ENCODE results near the gene MLXIP. TPM values are rescaled to one million over a fixed set of nuclear protein-coding genes. Genes with fewer than 3 reads are reported as not detected.

The MLXIP gene
- total RNA-seq, 4 donors from 2014 or later: 9.6 to 20.0 (median 11.4) TPM

- no peak for DNase-seq
- no peaks in the 10 kb centered on the region for H3K4me1 ChIP-seq
- no peaks in the 10 kb centered on the region for H3K36me3 ChIP-seq
- no peak overlapping the region for H3K4me3 ChIP-seq
- H3K27me3 ChIP-seq: peaks cover 0 to 8% (median 0%) of the 10 kb centered on the region in 4 donors
- no peak overlapping the region for H3K27ac ChIP-seq
- intact Hi-C loops (cut with DNase I): loop anchor here (10.0 kb wide), 1 partner anchor 145 kb away; no protein-coding TSS in a partner anchor
- WGBS, 2 donors: 66 to 80% methylated on average over 13 to 21 of the region's 34 CpGs
- no peaks in the 10 kb centered on the region for H3K9me3 ChIP-seq
- TF ChIP-seq CTCF (IDR thresholded peaks at IDR 0.05): no peak
- no peak for TF ChIP-seq POLR2A (IDR thresholded peaks at IDR 0.05)
Observed at GRCh38 chr12:122189626-122190475, 111.3 kb downstream of the MLXIP start.

- no peak for TF ChIP-seq POLR2A (IDR thresholded peaks at IDR 0.05)
- TF ChIP-seq CTCF (IDR thresholded peaks at IDR 0.05): peak; percentile 52 to 82 (median 68)
- DNase-seq: no peak
- Histone ChIP-seq H3K4me3 (no peak overlapping the region), H3K4me1 (no peaks in the 10 kb centered on the region), H3K27me3 (peaks cover 0 to 13% (median 0%) of the 10 kb centered on the region in 4 donors), H3K36me3 (no peaks in the 10 kb centered on the region), H3K9me3 (peaks cover 0 to 7% (median 0%) of the 10 kb centered on the region in 3 donors), H3K27ac (no peak overlapping the region)
- intact Hi-C loops (cut with DNase I): no loop called here
- 63 to 75% methylated on average over 11 to 16 of the region's 18 CpGs for WGBS, 2 donors
Observed at GRCh38 chr12:122190842-122191668, 112.5 kb downstream of the MLXIP start.

GRCh38 chr12:122192441-122192840, 113.9 kb downstream of the MLXIP start:
- Histone ChIP-seq H3K4me1 (no peaks in the 10 kb centered on the region), H3K27me3 (peaks cover 0 to 21% (median 0%) of the 10 kb centered on the region in 4 donors), H3K4me3 (no peak overlapping the region), H3K9me3 (peaks cover 0 to 7% (median 0%) of the 10 kb centered on the region in 3 donors), H3K27ac (no peak overlapping the region), H3K36me3 (no peaks in the 10 kb centered on the region)
- intact Hi-C loops (cut with DNase I): no loop called here
- DNase-seq: no peak
- TF ChIP-seq POLR2A (IDR thresholded peaks at IDR 0.05): no peak
- no peak for TF ChIP-seq CTCF (IDR thresholded peaks at IDR 0.05)
- 80 to 92% methylated on average over 2 to 11 of the region's 11 CpGs for WGBS, 2 donors

GRCh38 chr12:122194804-122195203, 116.2 kb downstream of the MLXIP start:
- WGBS, 2 donors: 77 to 90% methylated on average over 1 of the region's 1 CpG
- intact Hi-C loops (cut with DNase I): no loop called here
- Histone ChIP-seq H3K27ac (no peak overlapping the region), H3K4me1 (no peaks in the 10 kb centered on the region), H3K36me3 (no peaks in the 10 kb centered on the region), H3K9me3 (peaks cover 0 to 7% (median 0%) of the 10 kb centered on the region in 3 donors), H3K27me3 (peaks cover 0 to 37% (median 0%) of the 10 kb centered on the region in 4 donors), H3K4me3 (no peak overlapping the region)
- DNase-seq: no peak
- TF ChIP-seq CTCF (IDR thresholded peaks at IDR 0.05): no peak
- no peak for TF ChIP-seq POLR2A (IDR thresholded peaks at IDR 0.05)
